Measurements from ENCODE around the gene GCLC. TPM values are rescaled to one million over a fixed set of nuclear protein-coding genes. Genes with fewer than 3 reads are reported as not detected.

GCLC gene
- polyA plus RNA-seq, 4 donors = 19.4 to 25.5 (median 23.9) TPM

GRCh38 chr6:53527249-53527765, 17.6 kb downstream of the GCLC start:
- no peak for DNase-seq (ENCODE audit: low read depth in 4 of 4, low spot score in 3 of 4)

DNA sequence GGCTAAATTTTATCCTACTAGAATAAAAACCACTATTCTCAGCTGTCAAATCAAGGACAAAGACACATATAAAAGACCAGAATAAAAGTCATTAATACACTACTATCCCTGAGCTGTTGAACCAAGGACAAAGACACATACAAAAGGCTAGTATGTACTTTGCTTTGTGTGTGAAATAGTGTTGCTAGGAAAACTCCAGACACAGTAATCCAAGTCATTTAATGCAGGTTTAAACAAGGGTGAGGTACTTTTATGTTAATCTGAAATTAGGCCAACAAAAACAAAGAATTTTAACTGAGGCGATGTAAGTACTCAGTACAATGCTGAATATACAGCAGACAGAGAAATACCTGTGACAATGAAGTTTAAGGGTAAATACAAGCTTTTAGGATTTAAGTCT, 18.9 kb downstream of the GCLC start:
- DNase-seq (ENCODE audit: low read depth in 4 of 4, low spot score in 3 of 4) = no peak

- no peak for DNase-seq (ENCODE audit: low read depth in 4 of 4, low spot score in 3 of 4)
Measured at GRCh38 chr6:53524455-53524815, 20.5 kb downstream of the GCLC start.

GRCh38 chr6:53523511-53524454, 21.1 kb downstream of the GCLC start:
- DNase-seq (ENCODE audit: low read depth in 4 of 4, low spot score in 3 of 4) = no peak

DNA sequence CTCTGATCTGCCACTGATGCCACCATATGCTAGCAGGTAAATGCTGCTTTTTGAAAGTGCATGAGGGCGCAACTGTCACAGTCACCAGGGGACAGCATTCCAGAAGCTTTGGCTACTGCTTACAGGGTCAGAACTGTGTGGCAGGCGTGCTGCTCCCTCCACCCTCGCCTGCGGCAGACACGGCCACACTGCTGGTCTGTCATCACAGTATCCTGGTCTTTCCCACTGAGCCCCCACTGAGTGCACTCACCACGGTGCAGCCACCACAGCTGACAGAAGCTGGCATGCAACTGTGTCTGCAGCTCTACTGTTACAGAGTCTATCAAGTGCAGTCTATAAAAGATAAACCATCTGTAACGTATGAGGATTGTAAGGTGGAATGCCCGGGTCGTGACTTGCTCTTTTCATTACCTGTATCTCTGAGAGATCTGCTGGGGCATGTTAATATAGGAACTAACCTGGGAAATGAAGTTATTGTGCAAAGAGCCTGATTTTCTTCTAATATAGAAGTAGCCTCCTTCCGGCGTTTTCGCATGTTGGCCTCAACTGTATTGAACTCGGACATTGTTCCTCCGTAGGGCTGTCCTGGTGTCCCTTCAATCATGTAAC, 24.5 kb downstream of the GCLC start:
- DNase-seq (ENCODE audit: low read depth in 4 of 4, low spot score in 3 of 4) = no peak

DNA sequence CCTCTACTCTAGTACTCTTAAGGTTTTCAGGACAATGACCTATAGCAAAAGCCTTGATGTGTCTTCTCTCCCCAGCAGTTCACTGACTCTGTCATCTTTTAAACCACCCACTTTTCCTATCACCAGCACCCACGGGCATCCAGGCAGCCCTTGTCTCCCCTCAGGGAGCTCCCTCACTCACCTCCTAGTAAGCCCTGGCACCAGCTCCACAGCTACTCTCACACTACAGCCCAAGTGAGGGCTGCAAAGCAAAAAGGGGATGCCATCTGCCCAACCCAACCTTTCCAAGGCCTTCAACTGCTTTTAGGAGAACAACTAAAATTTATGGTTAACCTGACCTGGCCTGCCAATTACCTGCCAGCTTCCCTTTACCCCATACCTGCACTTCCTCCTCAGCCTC, 26.0 kb downstream of the GCLC start:
- no peak for DNase-seq (ENCODE audit: low read depth in 4 of 4, low spot score in 3 of 4)

GRCh38 chr6:53517021-53517420, 27.9 kb downstream of the GCLC start:
- no peak for DNase-seq (ENCODE audit: low read depth in 4 of 4, low spot score in 3 of 4)

GRCh38 chr6:53514677-53515076, 30.2 kb downstream of the GCLC start:
- DNase-seq (ENCODE audit: low read depth in 4 of 4, low spot score in 3 of 4) = no peak

DNA sequence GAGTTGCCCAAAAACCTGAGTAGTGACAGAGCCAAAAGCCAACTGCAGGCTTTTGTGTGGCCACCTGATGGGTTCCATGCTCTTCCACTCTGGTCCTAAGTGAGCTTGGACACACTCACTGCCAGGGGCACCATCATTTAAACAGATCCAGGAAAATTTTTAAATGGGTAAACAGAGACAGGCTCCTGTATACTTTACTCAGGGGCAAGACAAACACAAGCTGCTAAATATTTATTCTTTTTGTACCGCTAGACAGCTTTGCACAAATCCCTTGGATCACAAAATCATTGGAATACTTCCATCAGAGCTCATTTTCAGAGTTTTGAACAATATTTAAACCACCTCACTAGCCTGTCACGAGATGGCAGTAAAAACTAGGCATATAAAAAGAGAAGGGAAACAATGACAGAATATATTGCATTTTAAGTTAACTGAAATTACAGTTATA, 31.4 kb downstream of the GCLC start:
- DNase-seq (ENCODE audit: low read depth in 4 of 4, low spot score in 3 of 4) = no peak

DNA sequence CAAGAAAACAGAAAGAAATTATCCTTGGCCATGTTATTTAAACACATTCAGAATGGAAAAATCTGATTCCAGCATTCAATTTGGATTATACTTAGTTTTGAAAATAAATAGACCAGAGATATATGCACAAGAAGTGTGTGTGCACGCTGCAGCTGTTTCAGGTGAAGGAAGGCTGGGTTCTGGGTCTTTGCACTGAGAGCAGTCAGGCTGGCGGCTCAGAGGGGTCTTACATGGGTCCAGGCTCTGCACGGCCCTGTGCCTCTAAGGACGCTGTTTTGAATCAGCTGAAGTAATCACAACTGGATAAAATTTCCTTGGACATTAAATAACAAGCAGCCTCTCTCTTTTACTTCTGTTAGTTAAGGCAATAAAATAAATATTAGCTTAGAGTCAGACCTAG, 31.8 kb downstream of the GCLC start:
- DNase-seq (ENCODE audit: low read depth in 4 of 4, low spot score in 3 of 4) = no peak

DNA sequence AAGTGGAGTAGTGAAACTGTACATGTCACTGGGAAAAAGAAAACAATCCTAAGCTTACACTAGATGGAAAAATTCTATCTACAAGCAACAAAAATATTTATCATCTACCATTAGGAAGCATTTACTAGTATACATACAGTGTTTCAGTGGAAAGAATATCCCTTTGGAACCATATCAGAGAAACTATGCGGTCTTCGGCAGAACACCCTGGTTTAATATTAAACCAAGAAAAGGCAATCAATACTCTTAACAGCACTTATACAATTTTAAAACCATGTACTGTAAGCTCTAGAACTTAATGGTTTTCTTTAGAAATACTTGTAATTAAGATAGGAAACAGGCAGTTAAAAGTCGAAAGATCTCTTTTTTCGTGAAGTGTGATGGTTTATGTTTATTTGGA, 32.3 kb downstream of the GCLC start:
- no peak for DNase-seq (ENCODE audit: low read depth in 4 of 4, low spot score in 3 of 4)

- no peak for DNase-seq (ENCODE audit: low read depth in 4 of 4, low spot score in 3 of 4)
Measured at GRCh38 chr6:53510746-53511145, 34.2 kb downstream of the GCLC start.

GRCh38 chr6:53506872-53507271, 38.0 kb downstream of the GCLC start:
- DNase-seq (ENCODE audit: low read depth in 4 of 4, low spot score in 3 of 4) = no peak

- DNase-seq (ENCODE audit: low read depth in 4 of 4, low spot score in 3 of 4) = no peak
Measured at GRCh38 chr6:53504512-53504911, 40.4 kb downstream of the GCLC start.

DNA sequence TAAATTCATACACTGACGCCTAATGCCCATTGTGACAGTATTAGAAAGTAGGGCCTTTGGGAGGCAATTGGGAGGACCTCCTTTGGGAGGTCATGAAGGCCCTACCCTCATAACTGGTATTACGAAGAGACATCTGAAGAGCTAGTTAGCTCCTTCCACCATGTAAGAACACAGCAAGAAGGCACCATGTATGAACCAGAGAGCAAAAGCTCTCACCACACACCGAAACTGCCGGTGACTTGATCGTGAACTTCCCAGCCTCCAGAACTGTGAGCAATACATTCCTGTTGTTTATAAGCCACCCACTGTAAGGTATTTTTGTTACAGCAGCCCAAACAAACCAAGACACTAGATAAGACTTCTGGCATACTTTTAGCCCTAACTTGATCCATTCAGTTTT, 41.8 kb downstream of the GCLC start:
- DNase-seq (ENCODE audit: low read depth in 4 of 4, low spot score in 3 of 4) = no peak

GRCh38 chr6:53501432-53501831, 43.5 kb downstream of the GCLC start:
- DNase-seq (ENCODE audit: low read depth in 4 of 4, low spot score in 3 of 4) = no peak

GRCh38 chr6:53500095-53500494, 44.8 kb downstream of the GCLC start:
- DNase-seq (ENCODE audit: low read depth in 4 of 4, low spot score in 3 of 4) = no peak

GRCh38 chr6:53499094-53499493, 45.8 kb downstream of the GCLC start:
- DNase-seq (ENCODE audit: low read depth in 4 of 4, low spot score in 3 of 4) = no peak

GRCh38 chr6:53498649-53499048, 46.3 kb downstream of the GCLC start:
- no peak for DNase-seq (ENCODE audit: low read depth in 4 of 4, low spot score in 3 of 4)

- no peak for DNase-seq (ENCODE audit: low read depth in 4 of 4, low spot score in 3 of 4)
Measured at GRCh38 chr6:53497905-53498304, 47.0 kb downstream of the GCLC start.

GRCh38 chr6:53496797-53497375, 48.0 kb downstream of the GCLC start:
- no peak for DNase-seq (ENCODE audit: low read depth in 4 of 4, low spot score in 3 of 4)

All from left renal pelvis (tissue), 4 donors.